ENCODE data around the gene CASK.
"Not testable (repeated sequence)": the region's sequence is repeated elsewhere in the genome, so short reads cannot be mapped to it uniquely, and the experiment has no call there.

CASK gene

GRCh38 chrX:41732260-41732659, 191.1 kb downstream of the CASK start:
- DNase-seq (ENCODE audit: low read depth): no peak

GRCh38 chrX:41730081-41730480, 193.3 kb downstream of the CASK start:
- DNase-seq (ENCODE audit: low read depth): no peak

GRCh38 chrX:41728125-41728524, 195.2 kb downstream of the CASK start:
- DNase-seq (ENCODE audit: low read depth): no peak

- DNase-seq (ENCODE audit: low read depth): no peak
These were observed 199.5 kb downstream of the CASK start, which contains the start of gene GPR82 for GRCh38 chrX:41723826-41724225. TSS of gene GPR82 (plus strand) at chrX:41724181. CDS start at chrX:41727027, 2,846 bp downstream.

- DNase-seq (ENCODE audit: low read depth): no peak
These were observed 200.3 kb downstream of the CASK start for GRCh38 chrX:41722816-41723618.

GRCh38 chrX:41722214-41722613, 201.1 kb downstream of the CASK start:
- no peak for DNase-seq (ENCODE audit: low read depth)

GRCh38 chrX:41721590-41721989, 201.8 kb downstream of the CASK start:
- DNase-seq (ENCODE audit: low read depth): no peak

GRCh38 chrX:41720125-41720779, 203.1 kb downstream of the CASK start:
- DNase-seq (ENCODE audit: low read depth): no peak

GRCh38 chrX:41719610-41720009, 203.7 kb downstream of the CASK start:
- not testable (repeated sequence) for DNase-seq (ENCODE audit: low read depth)

GRCh38 chrX:41718481-41719235, 204.7 kb downstream of the CASK start:
- DNase-seq (ENCODE audit: low read depth): no peak

GRCh38 chrX:41716767-41717473, 206.4 kb downstream of the CASK start:
- DNase-seq (ENCODE audit: low read depth): no peak

- DNase-seq (ENCODE audit: low read depth): no peak
These were observed 207.1 kb downstream of the CASK start for GRCh38 chrX:41716222-41716621.

- no peak for DNase-seq (ENCODE audit: low read depth)
These were observed 212.2 kb downstream of the CASK start for GRCh38 chrX:41711021-41711667.

GRCh38 chrX:41708486-41708885, 214.9 kb downstream of the CASK start:
- peak; percentile 1 for DNase-seq (ENCODE audit: low read depth)

- DNase-seq (ENCODE audit: low read depth): no peak
These were observed 216.1 kb downstream of the CASK start for GRCh38 chrX:41707218-41707617.

- no peak for DNase-seq (ENCODE audit: low read depth)
These were observed 217.5 kb downstream of the CASK start for GRCh38 chrX:41705680-41706374.

GRCh38 chrX:41705042-41705441, 218.3 kb downstream of the CASK start:
- DNase-seq (ENCODE audit: low read depth): no peak

GRCh38 chrX:41703574-41704029, 219.8 kb downstream of the CASK start:
- DNase-seq (ENCODE audit: low read depth): no peak

GRCh38 chrX:41695426-41695825, 227.9 kb downstream of the CASK start:
- DNase-seq (ENCODE audit: low read depth): peak; percentile 2

- no peak for DNase-seq (ENCODE audit: low read depth)
These were observed 230.3 kb downstream of the CASK start for GRCh38 chrX:41693024-41693423.

Measured in ELR (cell line).